ENCODE data around the gene ZSCAN4. TPM values are rescaled to one million over a fixed set of nuclear protein-coding genes. Genes with fewer than 3 reads are reported as not detected.
A peak's percentile ranks its signal among the peaks of the same experiment; 100 is the strongest.

Gene ZSCAN4
- total and polyA plus RNA-seq, 9 of the 15 experiments (the other 6 are each of a cell fraction or from before 2014, with no cell fraction given), result not detected

DNA sequence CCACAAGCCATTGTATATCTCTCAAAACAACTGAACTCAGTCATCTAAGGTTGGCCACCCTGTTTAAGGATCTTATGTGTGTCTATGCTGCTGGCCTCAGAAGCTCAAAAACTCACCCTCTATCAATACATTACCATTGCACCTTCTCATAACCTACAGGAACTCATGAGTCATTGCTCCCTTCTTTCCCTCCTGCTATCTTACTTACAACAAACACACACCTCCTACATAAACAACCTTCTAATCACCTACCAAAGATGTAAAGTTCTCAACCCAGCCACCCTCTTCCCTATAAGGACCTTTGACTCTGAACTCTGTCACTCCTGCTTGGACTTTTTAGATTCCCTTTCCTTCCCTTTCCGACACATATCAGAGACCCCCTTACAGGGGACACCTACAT lies 13.3 kb upstream of the ZSCAN4 start (continued):
- TF ChIP-seq, protein P1, sequence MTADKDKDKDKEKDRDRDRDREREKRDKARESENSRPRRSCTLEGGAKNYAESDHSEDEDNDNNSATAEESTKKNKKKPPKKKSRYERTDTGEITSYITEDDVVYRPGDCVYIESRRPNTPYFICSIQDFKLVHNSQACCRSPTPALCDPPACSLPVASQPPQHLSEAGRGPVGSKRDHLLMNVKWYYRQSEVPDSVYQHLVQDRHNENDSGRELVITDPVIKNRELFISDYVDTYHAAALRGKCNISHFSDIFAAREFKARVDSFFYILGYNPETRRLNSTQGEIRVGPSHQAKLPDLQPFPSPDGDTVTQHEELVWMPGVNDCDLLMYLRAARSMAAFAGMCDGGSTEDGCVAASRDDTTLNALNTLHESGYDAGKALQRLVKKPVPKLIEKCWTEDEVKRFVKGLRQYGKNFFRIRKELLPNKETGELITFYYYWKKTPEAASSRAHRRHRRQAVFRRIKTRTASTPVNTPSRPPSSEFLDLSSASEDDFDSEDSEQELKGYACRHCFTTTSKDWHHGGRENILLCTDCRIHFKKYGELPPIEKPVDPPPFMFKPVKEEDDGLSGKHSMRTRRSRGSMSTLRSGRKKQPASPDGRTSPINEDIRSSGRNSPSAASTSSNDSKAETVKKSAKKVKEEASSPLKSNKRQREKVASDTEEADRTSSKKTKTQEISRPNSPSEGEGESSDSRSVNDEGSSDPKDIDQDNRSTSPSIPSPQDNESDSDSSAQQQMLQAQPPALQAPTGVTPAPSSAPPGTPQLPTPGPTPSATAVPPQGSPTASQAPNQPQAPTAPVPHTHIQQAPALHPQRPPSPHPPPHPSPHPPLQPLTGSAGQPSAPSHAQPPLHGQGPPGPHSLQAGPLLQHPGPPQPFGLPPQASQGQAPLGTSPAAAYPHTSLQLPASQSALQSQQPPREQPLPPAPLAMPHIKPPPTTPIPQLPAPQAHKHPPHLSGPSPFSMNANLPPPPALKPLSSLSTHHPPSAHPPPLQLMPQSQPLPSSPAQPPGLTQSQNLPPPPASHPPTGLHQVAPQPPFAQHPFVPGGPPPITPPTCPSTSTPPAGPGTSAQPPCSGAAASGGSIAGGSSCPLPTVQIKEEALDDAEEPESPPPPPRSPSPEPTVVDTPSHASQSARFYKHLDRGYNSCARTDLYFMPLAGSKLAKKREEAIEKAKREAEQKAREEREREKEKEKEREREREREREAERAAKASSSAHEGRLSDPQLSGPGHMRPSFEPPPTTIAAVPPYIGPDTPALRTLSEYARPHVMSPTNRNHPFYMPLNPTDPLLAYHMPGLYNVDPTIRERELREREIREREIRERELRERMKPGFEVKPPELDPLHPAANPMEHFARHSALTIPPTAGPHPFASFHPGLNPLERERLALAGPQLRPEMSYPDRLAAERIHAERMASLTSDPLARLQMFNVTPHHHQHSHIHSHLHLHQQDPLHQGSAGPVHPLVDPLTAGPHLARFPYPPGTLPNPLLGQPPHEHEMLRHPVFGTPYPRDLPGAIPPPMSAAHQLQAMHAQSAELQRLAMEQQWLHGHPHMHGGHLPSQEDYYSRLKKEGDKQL (CRISPR knock-in tag; IDR thresholded peaks at IDR 0.05; ENCODE audit: borderline replicate concordance), result no peak
- TF ChIP-seq NCOR1 (IDR thresholded peaks at IDR 0.05) (peak; percentile 56), SP2 (IDR thresholded peaks at IDR 0.05; ENCODE audit: extremely low read depth, low read depth, low read length, poor library complexity, severe bottlenecking) (no peak), NFE2 (IDR thresholded peaks at IDR 0.05; ENCODE audit: low read depth) (peak; percentile 38; the same call in 1 of the 2 replicates), KDM5B (IDR thresholded peaks at IDR 0.05; ENCODE audit: insufficient replicate concordance, low read depth, low read length) (no peak), ZNF589 (CRISPR knock-in tag; IDR thresholded peaks at IDR 0.05; ENCODE audit: low read depth) (no peak), TRIM24 (IDR thresholded peaks at IDR 0.05) (peak; percentile 36 to 53; a peak in 1 of 4 replicates), PCBP2 (IDR thresholded peaks at IDR 0.05; ENCODE audit: low read depth, low read length, poor library complexity, severe bottlenecking) (no peak), ZNF764 (CRISPR knock-in tag; IDR thresholded peaks at IDR 0.05; ENCODE audit: low read depth) (no peak), ZBTB7A (IDR thresholded peaks at IDR 0.05; ENCODE audit: borderline replicate concordance, control insufficient read depth, low read depth, low read length) (no peak), LEF1 (IDR thresholded peaks at IDR 0.05) (no peak), ZNF316 (IDR thresholded peaks at IDR 0.05) (peak; percentile 50), CREM (IDR thresholded peaks at IDR 0.05; ENCODE audit: low read depth) (no peak), PRPF4 (IDR thresholded peaks at IDR 0.05; ENCODE audit: insufficient read depth, low read depth, low read length, poor library complexity, severe bottlenecking) (no peak), PURB (CRISPR knock-in tag; IDR thresholded peaks at IDR 0.05; ENCODE audit: low read depth) (no peak)
- TF ChIP-seq, protein P2, sequence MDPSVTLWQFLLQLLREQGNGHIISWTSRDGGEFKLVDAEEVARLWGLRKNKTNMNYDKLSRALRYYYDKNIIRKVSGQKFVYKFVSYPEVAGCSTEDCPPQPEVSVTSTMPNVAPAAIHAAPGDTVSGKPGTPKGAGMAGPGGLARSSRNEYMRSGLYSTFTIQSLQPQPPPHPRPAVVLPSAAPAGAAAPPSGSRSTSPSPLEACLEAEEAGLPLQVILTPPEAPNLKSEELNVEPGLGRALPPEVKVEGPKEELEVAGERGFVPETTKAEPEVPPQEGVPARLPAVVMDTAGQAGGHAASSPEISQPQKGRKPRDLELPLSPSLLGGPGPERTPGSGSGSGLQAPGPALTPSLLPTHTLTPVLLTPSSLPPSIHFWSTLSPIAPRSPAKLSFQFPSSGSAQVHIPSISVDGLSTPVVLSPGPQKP (CRISPR knock-in tag; IDR thresholded peaks at IDR 0.05), result no peak
- TF ChIP-seq, protein P3, sequence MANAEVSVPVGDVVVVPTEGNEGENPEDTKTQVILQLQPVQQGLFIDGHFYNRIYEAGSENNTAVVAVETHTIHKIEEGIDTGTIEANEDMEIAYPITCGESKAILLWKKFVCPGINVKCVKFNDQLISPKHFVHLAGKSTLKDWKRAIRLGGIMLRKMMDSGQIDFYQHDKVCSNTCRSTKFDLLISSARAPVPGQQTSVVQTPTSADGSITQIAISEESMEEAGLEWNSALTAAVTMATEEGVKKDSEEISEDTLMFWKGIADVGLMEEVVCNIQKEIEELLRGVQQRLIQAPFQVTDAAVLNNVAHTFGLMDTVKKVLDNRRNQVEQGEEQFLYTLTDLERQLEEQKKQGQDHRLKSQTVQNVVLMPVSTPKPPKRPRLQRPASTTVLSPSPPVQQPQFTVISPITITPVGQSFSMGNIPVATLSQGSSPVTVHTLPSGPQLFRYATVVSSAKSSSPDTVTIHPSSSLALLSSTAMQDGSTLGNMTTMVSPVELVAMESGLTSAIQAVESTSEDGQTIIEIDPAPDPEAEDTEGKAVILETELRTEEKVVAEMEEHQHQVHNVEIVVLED (CRISPR knock-in tag; IDR thresholded peaks at IDR 0.05), result no peak
- TF ChIP-seq, protein P4, sequence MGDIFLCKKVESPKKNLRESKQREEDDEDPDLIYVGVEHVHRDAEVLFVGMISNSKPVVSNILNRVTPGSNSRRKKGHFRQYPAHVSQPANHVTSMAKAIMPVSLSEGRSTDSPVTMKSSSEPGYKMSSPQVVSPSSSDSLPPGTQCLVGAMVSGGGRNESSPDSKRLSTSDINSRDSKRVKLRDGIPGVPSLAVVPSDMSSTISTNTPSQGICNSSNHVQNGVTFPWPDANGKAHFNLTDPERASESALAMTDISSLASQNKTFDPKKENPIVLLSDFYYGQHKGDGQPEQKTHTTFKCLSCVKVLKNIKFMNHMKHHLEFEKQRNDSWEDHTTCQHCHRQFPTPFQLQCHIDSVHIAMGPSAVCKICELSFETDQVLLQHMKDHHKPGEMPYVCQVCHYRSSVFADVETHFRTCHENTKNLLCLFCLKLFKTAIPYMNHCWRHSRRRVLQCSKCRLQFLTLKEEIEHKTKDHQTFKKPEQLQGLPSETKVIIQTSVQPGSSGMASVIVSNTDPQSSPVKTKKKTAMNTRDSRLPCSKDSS (IDR thresholded peaks at IDR 0.05; ENCODE audit: low read depth, partially characterized antibody), result no peak
